ENCODE data around the gene TSPEAR.
"Not testable (repeated sequence)": the region's sequence is repeated elsewhere in the genome, so short reads cannot be mapped to it uniquely, and the experiment has no call there.

Gene TSPEAR

DNA sequence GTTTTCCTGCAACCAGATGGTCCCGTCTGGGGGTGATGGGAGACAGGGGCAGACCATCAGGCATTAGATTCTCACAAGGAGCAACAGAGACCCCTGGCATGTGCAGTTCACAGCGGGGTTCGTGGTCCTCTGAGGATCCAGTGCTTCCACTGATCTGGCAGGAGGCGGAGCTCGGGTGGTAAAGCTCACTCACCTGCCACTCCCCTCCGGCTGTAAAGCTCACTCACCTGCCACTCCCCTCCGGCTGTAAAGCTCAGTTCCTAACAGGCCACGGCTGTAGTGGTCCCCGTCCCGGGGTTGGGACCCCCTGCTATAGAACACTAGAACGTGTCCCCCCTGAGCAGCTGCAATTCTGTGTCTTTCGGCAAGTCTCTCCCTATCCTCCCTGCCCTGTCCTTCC is 9.8 kb downstream of the TSPEAR start:
- TF ChIP-seq ZFX (IDR thresholded peaks at IDR 0.05; ENCODE audit: borderline replicate concordance), result no peak
- TF ChIP-seq, protein P1, sequence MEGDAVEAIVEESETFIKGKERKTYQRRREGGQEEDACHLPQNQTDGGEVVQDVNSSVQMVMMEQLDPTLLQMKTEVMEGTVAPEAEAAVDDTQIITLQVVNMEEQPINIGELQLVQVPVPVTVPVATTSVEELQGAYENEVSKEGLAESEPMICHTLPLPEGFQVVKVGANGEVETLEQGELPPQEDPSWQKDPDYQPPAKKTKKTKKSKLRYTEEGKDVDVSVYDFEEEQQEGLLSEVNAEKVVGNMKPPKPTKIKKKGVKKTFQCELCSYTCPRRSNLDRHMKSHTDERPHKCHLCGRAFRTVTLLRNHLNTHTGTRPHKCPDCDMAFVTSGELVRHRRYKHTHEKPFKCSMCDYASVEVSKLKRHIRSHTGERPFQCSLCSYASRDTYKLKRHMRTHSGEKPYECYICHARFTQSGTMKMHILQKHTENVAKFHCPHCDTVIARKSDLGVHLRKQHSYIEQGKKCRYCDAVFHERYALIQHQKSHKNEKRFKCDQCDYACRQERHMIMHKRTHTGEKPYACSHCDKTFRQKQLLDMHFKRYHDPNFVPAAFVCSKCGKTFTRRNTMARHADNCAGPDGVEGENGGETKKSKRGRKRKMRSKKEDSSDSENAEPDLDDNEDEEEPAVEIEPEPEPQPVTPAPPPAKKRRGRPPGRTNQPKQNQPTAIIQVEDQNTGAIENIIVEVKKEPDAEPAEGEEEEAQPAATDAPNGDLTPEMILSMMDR (IDR thresholded peaks at IDR 0.05), result no peak
- H3K27ac ChIP-seq, result no peak overlapping the region

DNA sequence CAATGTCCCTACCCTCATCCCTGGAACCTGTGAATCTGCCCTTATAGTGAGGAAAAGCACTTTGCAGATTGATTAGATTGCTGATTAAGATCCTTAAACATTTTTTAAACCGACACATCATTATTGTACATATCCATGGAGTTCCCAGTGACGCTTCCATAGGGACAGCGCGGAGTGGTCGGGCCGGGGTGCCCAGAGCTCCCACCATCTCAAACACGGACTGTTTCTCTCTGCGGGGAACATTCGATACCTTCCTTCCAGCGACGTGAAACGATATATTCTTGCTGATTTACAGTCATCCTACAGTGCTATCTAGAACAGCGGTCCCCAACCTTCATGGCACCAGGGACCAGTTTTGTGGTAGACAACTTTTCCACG is 10.4 kb downstream of the TSPEAR start:
- TF ChIP-seq, protein P1 (IDR thresholded peaks at IDR 0.05), result no peak
- TF ChIP-seq ZFX (IDR thresholded peaks at IDR 0.05; ENCODE audit: borderline replicate concordance), result no peak
- H3K27ac ChIP-seq, result no peak overlapping the region

DNA sequence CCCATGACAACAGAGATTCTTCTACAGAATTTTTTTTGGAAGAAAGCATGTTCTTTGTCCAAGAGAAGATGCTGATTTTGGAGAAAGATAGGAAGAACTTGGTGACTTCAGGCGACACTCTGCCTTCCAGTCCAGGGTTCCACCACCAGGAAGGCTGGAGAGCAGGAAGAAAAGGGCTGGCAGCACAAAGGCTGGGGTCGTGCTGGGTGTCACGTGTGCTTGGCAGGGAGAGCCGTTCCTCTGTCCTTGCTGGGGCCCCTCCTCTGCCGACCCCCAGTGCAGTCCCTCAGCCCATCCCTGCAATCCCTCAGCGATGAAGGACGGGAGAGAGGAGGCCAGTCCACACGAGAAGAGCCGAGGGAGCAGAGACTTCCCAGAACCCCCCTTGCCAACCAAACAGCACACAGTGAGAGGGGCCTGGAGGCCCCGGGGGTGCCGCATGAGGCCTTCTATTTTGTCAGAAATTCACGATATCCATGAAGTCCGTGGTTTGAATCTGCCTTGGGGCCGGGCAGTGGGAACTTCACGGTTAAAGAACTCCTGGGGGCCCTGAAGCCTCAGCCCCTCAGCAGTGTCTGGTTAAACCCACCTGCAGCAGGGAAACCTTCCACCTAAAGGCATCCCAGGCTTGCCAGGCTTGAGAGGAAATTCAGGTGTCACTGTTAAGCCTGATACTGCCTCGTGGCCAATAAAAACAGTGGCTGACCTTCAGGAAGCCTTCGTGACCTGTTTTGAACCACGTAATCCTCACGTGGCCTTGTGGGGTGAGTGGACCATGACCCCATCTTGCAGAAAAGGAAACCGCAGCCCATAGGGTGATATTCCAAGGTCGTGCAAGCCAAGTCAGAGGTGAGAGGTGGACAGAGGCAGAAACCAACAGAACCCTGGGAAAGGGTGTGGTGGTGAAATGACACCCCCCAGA is 11.0 kb downstream of the TSPEAR start:
- TF ChIP-seq, protein P1 (IDR thresholded peaks at IDR 0.05), result no peak
- no peak for TF ChIP-seq ZFX (IDR thresholded peaks at IDR 0.05; ENCODE audit: borderline replicate concordance)
- H3K27ac ChIP-seq, result no peak overlapping the region

DNA sequence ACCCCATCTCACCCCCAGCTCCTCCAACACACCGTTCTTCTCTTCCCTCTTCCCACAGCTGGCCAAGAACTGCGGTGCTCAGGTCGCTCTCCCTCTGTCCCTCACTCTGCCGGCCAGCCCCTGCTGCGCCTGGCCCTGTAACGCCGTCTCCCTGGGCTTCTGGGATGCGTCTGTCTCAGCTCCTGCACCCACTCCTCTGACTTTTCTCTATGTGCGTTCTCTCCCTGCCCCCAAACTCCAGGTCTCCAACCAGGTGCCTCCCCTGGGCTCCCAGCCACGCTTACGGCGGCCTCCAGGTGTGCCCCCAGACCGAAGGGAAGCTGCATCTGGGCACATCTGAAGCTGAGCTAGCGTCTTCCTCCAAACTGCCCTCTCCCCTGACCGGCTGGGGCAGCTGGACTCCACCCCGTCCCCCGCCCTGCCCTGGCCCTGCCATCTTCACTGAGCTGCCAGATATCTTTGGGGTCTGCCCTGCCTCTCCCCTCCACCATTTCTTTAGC is 11.8 kb downstream of the TSPEAR start:
- no peak overlapping the region for H3K27ac ChIP-seq
- no peak for TF ChIP-seq ZFX (IDR thresholded peaks at IDR 0.05; ENCODE audit: borderline replicate concordance)
- TF ChIP-seq, protein P1 (IDR thresholded peaks at IDR 0.05), result no peak

DNA sequence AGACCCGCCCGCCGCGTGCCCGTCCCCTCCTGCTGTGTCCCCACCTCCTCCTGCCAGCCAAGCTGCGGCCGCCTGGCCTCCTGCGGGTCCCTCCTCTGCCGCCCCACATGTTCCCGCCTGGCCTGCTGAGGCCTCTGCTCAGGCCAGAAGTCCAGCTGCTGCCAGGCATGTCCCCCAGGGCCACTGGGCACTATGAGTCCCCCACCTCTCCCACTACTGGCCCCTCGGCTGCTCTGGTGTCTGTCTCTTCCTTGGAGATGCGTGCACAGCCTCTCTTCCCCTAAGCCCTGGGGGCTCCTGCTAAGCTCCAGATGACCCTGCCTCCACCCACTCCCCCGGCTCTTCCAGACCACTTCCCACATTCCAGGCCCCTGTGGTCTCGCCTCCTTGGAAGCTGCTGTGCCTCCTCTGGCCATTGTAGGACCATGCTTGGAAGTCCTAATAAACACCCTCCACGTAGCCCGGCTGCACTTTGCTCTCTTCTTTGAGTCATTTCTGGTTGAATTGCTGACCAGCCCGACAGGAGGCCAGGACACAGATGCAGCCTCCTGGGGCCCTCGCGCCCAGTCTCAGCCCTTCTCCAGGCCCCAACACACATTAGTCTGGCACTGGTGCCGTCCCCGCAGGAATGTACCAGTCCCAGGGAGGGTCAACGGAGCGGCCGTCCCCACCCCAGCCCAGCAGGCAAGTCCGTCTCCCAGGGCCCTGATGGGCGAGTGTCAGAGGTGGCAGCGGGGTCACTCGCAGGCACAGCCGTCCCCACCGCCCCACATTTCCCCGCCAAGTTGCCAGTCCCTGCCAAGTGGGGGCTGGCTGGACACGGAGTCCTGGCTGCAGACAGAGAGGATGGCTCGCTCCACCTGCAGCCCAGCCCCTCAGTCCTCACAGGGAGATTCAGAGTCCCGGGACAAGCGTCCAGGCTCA is 13.3 kb downstream of the TSPEAR start:
- TF ChIP-seq ZFX (IDR thresholded peaks at IDR 0.05; ENCODE audit: borderline replicate concordance), result no peak
- TF ChIP-seq, protein P1 (IDR thresholded peaks at IDR 0.05), result no peak
- H3K27ac ChIP-seq, result no peak overlapping the region

DNA sequence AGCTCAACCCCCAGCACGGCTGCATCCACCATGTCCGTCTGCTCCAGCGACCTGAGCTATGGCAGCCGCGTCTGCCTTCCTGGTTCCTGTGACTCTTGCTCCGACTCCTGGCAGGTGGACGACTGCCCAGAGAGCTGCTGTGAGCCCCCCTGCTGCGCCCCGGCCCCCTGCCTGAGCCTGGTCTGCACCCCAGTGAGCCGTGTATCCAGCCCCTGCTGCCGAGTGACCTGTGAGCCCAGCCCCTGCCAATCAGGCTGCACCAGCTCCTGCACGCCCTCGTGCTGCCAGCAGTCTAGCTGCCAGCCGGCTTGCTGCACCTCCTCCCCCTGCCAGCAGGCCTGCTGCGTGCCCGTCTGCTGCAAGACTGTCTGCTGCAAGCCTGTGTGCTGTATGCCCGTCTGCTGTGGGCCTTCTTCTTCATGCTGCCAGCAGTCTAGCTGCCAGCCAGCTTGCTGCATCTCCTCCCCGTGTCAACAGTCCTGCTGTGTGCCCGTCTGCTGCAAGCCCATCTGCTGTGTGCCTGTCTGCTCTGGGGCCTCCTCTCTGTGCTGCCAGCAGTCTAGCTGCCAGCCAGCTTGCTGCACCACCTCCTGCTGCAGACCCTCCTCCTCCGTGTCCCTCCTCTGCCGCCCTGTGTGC is 14.1 kb downstream of the TSPEAR start, which contains the start of gene KRTAP10-12:
KRTAP10-12 (plus strand) TSS at position 1 of the 639 bp plus-strand sequence; CDS start at position 31, 30 bp downstream.
- H3K27ac ChIP-seq, result not testable (repeated sequence)

DNA sequence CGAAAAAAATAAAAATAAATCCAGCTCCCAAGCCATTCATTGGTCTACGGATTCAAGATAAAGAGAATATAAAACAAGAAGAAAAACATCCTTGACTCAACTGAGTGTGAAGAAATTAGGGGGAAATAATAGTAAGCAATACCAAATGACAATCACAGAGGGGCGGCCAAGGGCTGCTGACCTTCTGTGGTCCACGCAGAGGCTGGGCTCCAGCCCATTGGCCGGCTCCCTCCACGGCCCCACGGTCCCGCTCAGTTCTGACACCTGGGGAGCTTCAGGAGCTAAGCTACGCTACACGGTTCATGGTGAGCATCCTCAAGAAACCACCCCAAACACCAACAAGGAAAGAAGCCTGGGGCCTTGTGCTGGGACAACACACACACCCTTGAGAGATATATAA is 14.8 kb downstream of the TSPEAR start:
- TF ChIP-seq, protein P1 (IDR thresholded peaks at IDR 0.05), result no peak
- no peak for TF ChIP-seq ZFX (IDR thresholded peaks at IDR 0.05; ENCODE audit: borderline replicate concordance)
- no peak overlapping the region for H3K27ac ChIP-seq

All from 22Rv1 (cell line).